Measurements from ENCODE around the gene CINP.

DNA sequence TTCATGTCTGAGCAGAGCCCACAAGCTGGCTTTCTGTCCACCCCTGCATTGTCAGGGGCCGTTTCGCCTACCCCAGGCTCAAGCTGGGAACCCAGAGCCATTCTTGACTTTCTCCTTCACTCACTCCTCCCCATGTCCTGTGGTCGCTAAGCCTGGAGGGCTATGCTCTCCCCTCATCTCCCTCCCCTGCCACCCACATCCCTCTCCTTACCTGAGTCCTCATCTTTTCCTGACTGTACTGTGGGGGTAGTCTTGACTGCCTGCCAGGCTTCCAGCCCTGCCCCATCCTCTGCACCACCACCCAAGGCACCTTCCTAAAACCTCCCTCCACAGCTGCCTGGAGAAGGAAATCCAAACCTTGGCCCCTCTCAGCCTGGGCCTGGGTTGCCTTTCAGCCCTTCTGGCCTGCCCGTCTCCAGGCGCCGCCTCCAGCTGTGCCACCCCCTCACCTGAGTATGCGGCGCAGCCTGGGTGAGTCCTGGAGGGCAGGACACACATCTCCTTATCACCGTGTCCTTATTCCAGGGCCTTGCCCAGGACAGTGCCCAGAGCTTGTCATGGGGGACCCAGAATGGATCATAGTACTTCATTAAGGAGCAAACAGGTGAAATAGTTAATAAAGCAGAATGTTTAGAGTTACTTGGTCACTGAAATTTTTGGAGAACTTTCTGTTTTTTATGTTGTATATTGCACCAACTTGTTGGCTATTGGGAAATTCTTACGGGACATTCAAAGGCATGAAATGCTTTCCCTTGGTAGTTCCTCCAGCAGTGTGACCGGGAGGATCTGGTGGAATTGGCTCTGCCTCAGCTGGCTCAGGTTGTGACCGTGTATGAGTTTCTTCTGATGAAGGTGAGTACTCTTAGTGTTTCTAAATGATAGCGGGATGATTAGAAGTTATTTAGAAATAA is 28.6 kb downstream of the CINP start:
- TF ChIP-seq, protein P1, sequence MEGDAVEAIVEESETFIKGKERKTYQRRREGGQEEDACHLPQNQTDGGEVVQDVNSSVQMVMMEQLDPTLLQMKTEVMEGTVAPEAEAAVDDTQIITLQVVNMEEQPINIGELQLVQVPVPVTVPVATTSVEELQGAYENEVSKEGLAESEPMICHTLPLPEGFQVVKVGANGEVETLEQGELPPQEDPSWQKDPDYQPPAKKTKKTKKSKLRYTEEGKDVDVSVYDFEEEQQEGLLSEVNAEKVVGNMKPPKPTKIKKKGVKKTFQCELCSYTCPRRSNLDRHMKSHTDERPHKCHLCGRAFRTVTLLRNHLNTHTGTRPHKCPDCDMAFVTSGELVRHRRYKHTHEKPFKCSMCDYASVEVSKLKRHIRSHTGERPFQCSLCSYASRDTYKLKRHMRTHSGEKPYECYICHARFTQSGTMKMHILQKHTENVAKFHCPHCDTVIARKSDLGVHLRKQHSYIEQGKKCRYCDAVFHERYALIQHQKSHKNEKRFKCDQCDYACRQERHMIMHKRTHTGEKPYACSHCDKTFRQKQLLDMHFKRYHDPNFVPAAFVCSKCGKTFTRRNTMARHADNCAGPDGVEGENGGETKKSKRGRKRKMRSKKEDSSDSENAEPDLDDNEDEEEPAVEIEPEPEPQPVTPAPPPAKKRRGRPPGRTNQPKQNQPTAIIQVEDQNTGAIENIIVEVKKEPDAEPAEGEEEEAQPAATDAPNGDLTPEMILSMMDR (IDR thresholded peaks at IDR 0.05 in 4 of 5, conservative IDR thresholded peaks at IDR 0.05 in 1 of 5): no peak
- no peak for TF ChIP-seq POLR2A (IDR thresholded peaks at IDR 0.05)
